GM19455 (cell line): Measurements from ENCODE around the gene GAPVD1.
"Not testable (repeated sequence)": the region's sequence is repeated elsewhere in the genome, so short reads cannot be mapped to it uniquely, and the experiment has no call there.

Source experiments
- ATAC-seq: cut with Tn5 transposase; IDR thresholded peaks from one replicate; pipeline ENCODE4 v1.9.1; 2021; ENCODE audit not compliant: unreplicated experiment

Gene GAPVD1

GRCh38 chr9:125243792-125244260, 17.8 kb upstream of the GAPVD1 start:
- ATAC-seq: no peak

DNA sequence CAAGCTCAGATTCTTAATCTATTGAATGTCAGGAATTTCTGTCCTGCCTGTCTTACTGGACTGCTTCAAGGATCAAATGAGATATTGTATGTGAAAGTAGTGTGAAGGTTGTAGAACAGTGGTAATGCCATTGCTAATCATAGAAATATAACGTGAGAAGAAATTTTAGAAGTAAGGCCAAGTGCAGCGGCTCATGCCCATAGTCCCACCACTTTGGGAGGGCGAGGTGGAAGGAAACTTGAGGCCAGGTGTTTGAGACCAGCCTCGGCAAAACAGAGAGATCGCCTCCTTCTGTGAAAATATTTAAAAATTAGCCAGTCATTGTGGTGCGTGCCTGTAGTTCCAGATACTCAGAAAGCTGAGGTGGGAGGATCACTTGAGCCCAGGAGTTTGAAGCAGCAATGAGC, 15.4 kb upstream of the GAPVD1 start:
- ATAC-seq: no peak

DNA sequence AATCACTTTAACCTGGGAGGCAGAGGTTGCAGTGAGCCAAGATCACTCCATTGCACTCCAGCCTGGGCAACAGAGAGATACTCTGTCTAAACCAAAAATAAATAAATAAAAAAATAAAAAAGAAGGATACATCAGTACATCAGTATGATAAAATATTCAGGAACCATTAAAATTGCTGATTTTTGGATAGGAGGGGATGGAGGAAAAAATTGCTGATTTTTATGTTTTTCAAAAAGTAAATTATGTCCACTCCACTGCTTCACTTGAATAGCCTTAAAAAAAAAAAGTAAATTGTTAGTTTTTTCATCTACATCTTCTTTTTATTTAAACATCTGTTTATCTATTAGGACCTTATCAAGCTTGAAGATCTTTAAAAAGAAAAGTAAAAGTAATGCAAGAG, 7.4 kb upstream of the GAPVD1 start:
- no peak for ATAC-seq

GRCh38 chr9:125255781-125256391, 5.7 kb upstream of the GAPVD1 start:
- no peak for ATAC-seq

DNA sequence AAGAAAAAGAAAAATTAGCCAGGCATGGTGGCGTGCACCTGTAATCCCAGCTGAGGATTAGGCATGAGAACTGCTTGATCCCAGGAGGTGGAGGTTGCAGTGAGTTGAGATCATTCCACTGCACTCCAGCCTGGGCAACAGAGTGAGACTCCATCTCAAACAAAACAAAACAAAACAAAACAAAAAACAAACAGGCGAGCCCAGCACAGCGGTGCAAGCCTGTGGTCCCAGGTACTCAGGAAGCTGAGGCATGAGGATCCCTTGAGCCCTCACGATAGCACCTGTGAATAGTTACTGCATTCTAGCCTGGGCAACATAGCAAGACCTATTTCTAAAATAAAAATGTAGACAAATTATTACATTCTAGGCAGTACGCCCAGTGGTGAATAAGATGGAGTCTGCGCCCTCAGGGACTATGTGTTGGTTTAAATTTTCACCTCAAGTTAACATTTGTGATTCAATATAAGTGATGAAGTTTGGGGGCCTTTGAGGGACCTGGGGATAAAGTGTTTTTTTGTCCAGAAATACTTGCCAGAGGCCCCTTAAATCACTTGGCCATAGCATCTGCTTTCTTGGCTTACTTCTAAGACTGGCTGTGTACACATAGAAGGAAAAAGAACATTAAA, 3.4 kb upstream of the GAPVD1 start:
- no peak for ATAC-seq

DNA sequence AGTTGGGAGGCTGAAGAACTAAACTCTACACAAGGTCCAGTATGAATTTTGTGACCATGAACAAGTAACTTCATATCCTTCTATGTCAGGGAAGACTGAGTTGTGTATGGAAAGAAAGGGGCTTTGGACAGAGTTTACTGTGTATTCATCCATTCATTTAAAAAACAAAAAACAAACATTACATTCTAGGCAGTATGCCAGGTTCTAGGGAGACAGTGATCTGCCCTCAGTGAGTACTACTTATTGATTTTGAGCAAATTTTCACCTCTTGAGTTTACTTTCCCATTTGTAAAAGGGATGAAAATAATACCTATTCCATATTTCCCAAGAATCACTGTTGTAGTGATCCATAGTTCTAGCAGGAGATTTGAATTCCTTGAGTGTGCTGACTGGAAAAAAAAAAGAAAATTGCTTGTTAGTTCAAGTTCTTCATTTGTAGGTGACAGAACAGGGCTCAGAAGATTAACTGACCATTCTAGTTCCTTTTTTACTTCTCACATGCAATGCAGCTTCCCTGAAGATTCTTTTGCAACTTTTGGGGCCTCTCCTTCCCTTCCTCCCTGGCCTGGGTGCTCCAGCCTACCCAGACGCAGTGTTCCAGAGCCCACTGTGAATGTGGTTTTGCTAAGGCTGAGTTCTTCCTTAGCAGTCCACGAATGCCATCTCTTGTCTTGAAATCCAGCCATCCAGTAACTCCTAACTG, 2.6 kb upstream of the GAPVD1 start:
- ATAC-seq: no peak

DNA sequence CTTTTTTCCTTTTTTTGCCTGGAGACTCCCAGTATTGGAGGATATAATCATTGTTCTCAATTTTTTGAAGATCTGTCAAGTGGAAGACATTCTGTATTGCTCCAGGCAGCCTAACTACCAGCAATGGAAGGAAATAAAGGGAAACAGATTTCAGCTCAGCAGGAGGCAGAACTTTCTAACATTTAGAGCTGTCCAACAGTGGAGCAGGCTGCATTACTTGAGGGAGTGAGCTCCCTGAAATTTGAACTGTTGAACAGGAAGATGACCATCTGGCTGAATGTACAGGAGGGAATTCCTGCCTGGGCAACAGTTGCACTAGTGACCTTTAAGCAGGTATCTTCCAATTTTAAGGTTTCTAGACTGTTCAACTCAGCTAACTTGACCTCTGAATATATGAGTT, 1.1 kb upstream of the GAPVD1 start:
- ATAC-seq: no peak

- ATAC-seq: peak; percentile 5
Observed at GRCh38 chr9:125262294-125262991, 817 bp downstream of the GAPVD1 start.

DNA sequence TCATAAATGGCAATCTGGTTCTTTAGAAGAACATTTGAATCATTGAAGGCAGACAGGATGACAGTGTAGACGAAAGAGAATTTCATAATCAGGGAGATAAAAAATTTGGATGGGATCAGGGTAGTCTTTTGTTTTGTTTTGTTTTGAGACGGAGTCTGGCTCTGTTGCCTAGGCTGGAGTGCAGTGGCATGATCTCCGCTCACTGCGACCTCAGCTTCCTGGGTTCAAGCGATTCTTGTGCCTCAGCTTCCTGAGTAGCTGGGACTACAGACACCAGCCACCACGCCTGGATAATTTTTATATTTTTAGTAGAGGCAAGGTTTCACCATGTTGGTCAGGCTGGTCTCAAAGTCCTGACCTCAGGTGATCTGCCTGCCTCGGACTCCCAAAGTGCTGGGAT, 2.4 kb downstream of the GAPVD1 start:
- not testable (repeated sequence) for ATAC-seq

- ATAC-seq: no peak
Observed at GRCh38 chr9:125268394-125269013, 6.9 kb downstream of the GAPVD1 start.

GRCh38 chr9:125269014-125269397, 7.4 kb downstream of the GAPVD1 start:
- no peak for ATAC-seq

- no peak for ATAC-seq
Observed at GRCh38 chr9:125271081-125271480, 9.5 kb downstream of the GAPVD1 start.

- no peak for ATAC-seq
Observed at GRCh38 chr9:125272697-125273096, 11.1 kb downstream of the GAPVD1 start.

- no peak for ATAC-seq
Observed at GRCh38 chr9:125276771-125277170, 15.1 kb downstream of the GAPVD1 start.

DNA sequence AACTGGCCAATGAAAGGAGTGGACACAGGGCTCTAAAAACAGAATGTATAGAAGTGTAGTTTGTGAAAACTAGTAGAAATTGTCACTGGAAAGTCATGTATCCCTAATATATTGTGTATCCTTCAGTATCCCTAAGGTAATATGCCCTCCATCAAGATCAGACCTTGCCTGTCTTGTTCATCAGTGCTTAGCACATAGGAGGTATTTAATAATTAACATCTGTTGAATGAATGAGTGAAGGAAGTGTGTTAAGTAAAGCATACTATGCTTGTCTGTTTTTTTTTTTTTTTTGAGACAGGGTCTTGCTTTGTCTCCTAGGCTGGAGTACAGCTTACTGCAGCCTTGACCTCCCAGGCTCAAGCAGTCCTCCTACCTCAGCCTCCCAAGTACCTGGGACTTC, 15.8 kb downstream of the GAPVD1 start:
- no peak for ATAC-seq

- no peak for ATAC-seq
Observed at GRCh38 chr9:125280945-125281344, 19.3 kb downstream of the GAPVD1 start.

GRCh38 chr9:125284855-125285254, 23.2 kb downstream of the GAPVD1 start:
- no peak for ATAC-seq

DNA sequence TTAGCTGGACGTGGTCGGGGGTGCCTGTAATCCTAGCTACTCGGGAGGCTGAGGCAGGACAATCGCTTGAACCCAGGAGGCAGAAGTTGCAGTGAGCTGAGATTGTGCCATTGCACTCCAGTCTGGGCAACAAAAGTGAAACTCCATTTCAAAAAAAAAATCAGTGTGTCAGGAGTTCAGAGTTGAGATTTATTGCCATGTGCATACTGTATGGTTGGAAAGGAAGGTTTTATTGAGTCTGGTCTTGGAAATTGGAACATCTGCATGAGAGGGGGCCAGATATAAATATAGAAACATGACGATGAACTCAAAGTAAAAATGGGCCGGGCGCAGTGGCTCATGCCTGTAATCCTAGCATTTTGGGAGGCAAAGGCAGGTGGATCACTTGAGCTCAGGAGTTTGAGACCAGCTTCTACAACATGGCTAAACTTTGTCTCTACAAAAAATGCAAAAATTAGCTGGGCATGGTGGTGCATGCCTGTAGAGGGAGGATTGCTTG, 25.4 kb downstream of the GAPVD1 start:
- not testable (repeated sequence) for ATAC-seq

DNA sequence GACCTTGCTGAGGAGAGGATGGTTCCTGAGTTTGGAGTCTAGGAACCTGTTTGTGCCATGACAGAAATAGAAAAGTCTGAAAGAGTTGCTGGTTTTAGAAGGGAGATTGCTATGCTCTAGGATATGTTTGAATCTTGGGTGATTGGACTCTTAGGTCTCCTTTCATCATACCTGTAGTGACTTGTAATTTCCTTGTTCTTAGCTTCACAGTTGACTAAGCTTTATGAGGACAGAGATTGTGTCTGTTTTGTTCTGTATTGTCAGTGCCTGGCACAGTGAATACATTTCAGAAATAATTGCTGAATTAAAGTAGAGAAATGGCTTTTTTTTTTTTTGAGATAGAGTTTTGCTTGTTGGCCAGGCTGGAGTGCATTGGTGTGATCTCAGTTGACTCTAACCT, 31.5 kb downstream of the GAPVD1 start:
- no peak for ATAC-seq

DNA sequence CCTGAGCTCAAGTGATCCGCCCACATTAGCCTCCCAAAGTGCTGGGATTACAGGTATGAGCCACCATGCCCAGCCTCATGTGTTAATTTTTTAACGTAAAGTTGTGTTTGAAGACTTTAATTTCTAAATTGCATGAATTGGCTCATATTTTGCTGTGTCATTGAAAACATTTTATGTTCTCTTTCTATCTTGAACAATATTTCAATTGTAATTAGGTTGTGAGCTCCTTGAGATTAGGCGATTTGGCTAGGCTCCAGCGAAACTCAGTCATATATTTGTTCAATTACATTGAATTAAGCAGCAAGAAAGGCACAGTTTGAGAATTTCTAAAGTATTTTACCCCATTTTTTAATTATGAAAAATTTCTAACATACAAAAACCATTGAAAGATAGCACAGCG, 34.0 kb downstream of the GAPVD1 start:
- no peak for ATAC-seq

DNA sequence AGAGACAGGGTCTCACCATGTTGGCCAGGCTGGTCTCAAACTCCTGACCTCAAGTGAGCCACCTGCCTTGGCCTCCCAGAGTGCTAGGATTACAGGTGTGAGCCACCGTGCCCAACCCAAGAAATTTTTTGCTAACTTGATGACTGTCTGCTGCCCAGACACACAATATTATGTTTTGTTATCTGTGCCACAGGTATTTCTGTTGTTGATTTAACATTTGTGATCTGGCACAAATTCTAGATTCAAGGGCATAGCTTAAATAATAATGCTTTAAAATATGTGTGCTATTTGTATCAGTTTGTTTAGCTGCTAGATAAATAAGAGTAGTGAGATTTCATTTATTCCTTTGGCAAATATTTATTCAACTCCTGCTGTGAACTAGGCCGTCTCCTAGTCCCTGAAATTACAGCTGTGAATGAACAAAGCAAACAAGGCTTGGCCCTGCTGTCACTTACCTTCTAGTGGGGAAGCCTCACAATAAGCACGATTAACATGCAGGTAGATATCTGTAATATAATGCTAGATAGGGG, 35.3 kb downstream of the GAPVD1 start:
- no peak for ATAC-seq
